Left colon (tissue), 2 donors: ENCODE measurements around the gene TNFRSF8. TPM values are rescaled to one million over a fixed set of nuclear protein-coding genes. Genes with fewer than 3 reads are reported as not detected.
"Not testable (repeated sequence)": the region's sequence is repeated elsewhere in the genome, so short reads cannot be mapped to it uniquely, and the experiment has no call there.

Experiments used
- ATAC-seq: fragments of 200-7000 bp; cut with Tn5 transposase; one replicate; pipeline ENCODE4 v1.9.1; 2020; ENCODE audit warnings: mild to moderate bottlenecking, moderate library complexity
- DNase-seq, 2 donors: peaks; one replicate each; pipeline ENCODE4 v3.0.0-alpha.2; 2020
- intact Hi-C, 2 donors: fragments of 100-400 bp; cut with DNase I in 1 of 2; cut with micrococcal nuclease in 1 of 2; formaldehyde crosslinking; loops; one replicate each; pipeline versions ENCODE4 v1.11.2 to v1.14.0; 2022; cut with DNase I, micrococcal nuclease
- total RNA-seq, 2 donors: library from RNA; stranded (reverse); fragmentation: NEBNext Ultra II Directional; extraction: Animal tissue kit (Norgen Biotek cat#: 25700); gene quantifications; one replicate each; pipeline ENCODE4 v1.2.1, GENCODE V29; 2021
- donor health status: DM: no; HTN: no; CAD: no.
- donor health status: DM: yes; HTN: yes; CAD: no.

TNFRSF8 gene
- total RNA-seq, 2 donors from 2014 or later: 0.15 to 0.25 TPM

DNA sequence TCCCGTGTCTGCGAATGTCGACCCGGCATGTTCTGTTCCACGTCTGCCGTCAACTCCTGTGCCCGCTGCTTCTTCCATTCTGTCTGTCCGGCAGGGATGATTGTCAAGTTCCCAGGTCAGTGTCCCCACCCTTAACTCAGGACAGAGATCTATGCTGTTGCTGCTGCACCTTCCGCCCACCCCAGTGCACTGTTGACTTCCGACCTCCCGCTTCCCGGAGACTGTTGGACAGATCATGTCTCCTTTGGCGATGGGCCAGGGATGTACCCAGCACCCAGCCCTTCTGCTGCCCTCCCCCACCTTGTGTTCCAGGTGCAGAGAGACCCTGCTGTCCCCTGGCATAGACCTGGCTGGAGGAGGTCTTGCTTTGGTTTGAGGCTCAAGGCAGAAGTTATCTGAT lies 41.3 kb downstream of the TNFRSF8 start:
- DNase-seq (no peak), ATAC-seq (no peak)
- intact Hi-C loops: no loop called here

GRCh38 chr1:12106153-12106552 lies 43.0 kb downstream of the TNFRSF8 start:
- ATAC-seq (no peak), DNase-seq (no peak)
- intact Hi-C loops: no loop called here

DNA sequence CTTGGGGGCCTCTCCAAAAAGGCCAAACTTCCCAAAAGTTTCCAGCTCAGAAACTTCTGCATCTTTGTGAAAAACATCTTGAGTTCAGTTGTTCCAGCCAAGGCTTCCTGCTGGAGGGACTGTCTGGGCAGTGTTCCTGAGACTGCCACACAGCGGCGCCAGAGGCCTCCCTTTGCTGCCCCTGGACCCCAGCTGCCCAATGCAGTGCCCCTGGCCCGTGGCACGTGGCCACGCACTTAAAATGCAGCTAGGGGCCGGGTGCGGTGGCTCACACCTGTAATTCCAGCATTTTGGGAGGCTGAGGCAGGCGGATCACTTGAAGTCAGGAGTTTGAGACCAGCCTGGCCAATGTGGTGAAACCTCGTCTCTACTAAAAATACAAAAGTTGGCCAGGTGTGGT lies 43.8 kb downstream of the TNFRSF8 start:
- ATAC-seq, intact Hi-C loops, DNase-seq: not testable (repeated sequence)

DNA sequence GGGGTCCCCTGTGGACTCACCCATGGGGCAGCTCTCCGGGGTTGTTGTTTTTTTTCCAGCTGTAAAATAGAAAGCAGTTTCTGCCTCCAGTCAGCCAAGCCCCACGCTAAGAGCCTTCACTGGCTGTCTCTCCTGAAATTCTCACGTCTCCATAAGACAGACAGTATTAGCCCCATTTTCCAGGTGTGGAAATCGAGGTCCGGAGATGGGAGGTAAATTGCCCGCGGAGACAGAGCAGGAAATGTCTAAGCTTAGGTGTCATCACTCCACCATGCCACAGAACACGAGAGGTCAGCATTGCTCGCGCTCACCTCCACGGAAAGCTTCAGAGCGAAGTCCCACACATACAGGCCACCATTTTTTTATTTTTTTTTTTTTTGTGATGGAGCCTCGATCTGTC lies 44.6 kb downstream of the TNFRSF8 start:
- intact Hi-C loops: no loop called here
- no peak for ATAC-seq
- no peak for DNase-seq

GRCh38 chr1:12109901-12110300 lies 46.8 kb downstream of the TNFRSF8 start:
- no peak for DNase-seq
- ATAC-seq: no peak
- intact Hi-C loops: no loop called here

DNA sequence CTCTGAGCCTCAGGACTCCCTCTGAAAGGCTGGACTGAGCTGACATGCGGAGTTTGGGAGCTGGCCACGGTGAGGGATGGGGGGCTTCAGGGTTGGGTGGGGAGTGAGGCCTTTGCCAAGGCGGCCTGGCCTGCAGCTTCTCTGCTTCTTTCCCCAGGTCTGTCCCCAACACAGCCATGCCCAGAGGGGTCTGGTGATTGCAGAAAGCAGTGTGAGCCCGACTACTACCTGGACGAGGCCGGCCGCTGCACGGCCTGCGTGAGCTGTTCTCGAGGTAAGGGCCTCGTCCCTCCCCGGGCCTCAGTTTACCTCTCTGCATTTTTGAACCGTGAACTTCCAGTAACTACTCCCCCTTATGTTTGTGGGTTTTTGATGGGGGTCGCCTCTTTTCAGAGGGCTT lies 48.6 kb downstream of the TNFRSF8 start:
- intact Hi-C loops: no loop called here
- DNase-seq (no peak), ATAC-seq (no peak)

DNA sequence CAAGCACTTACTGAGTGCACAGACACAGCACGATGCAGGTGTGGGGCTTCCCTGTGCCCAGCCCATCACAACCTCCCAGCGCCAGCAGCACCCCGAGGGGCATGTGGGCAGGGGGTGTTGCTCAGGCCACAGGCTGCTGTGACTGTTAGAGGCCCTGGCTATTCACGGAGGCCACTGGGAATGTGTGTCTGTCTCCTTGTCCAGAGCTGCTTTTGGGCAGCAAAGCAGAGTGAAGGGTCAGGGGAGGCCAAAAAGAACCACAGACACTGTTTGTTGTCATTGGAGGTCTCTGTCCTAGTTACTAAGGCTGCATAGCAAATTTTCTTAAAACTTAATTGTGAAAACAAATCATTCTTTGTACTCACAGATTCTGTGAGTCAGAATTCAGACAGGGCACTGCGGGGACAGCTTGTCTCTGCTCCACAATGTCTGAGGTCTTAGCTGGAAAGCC lies 49.6 kb downstream of the TNFRSF8 start:
- DNase-seq: no peak
- intact Hi-C loops: no loop called here
- no peak for ATAC-seq

- intact Hi-C loops: no loop called here
- no peak for DNase-seq
- no peak for ATAC-seq
Measured at GRCh38 chr1:12113433-12114339, 50.6 kb downstream of the TNFRSF8 start.

- ATAC-seq: no peak
- DNase-seq: no peak
- intact Hi-C loops: no loop called here
Measured at GRCh38 chr1:12114340-12114683, 51.2 kb downstream of the TNFRSF8 start.

GRCh38 chr1:12114916-12115315 lies 51.8 kb downstream of the TNFRSF8 start:
- ATAC-seq (no peak), DNase-seq (no peak)
- intact Hi-C loops: no loop called here

- no peak for ATAC-seq
- intact Hi-C loops: no loop called here
- DNase-seq: no peak
Measured at GRCh38 chr1:12121212-12122003, 58.3 kb downstream of the TNFRSF8 start.

DNA sequence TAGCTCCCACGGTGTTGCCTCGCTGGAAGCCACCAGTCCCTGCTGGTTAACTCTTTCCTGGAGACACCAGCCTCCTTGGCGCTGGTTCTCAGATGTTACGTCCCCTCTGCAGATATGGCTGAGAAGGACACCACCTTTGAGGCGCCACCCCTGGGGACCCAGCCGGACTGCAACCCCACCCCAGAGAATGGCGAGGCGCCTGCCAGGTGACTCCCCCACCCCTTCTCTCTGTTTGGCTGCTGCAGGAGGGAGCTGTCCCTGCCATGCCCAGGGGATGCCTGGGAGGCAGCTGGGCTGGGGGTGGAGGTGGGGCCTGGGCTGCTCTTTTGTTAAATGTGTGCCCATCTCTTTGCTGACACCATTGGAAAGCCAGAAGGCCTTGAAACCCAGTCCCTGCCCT lies 60.1 kb downstream of the TNFRSF8 start:
- no peak for DNase-seq
- intact Hi-C loops: no loop called here
- no peak for ATAC-seq

DNA sequence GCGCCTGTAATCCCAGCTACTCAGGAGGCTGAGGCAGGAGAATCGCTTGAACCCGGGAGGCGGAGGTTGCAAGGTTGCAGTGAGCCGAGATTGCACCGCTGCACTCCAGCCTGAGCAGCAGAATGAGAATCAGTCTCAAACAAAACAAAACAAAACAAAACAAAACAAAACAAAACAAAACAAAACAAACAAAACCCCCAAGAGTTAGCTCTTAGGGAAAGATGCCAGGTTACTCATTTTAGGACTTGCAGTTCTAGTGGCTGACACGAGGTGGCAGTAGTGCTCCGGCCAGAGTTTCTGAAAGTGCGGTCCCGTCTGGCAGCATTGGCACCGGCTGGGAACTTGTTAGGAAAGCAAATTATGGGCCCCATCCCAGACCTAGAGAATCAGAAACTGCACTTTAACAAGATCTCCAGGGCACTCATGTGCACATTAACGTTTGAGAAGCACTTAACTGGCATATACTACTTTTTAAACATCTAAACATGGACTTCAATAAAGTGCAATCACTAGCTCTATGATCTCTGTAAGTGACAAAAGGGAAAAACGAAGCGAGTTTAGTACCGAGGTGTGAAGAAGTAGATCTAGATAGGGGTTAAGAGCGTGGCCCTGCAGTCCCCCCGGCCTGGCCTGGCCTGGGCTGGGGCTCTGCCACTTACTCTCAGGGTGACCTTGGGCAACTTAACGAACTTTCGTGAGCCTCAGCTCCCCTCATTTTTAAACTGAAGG lies 61.8 kb downstream of the TNFRSF8 start:
- ATAC-seq (peak; percentile 70), DNase-seq (peak; percentile 59 to 78)
- intact Hi-C loops: loop anchor here (2.0 to 5.0 kb wide), 2 partner anchors 82 to 84 kb away; no protein-coding TSS in a partner anchor

DNA sequence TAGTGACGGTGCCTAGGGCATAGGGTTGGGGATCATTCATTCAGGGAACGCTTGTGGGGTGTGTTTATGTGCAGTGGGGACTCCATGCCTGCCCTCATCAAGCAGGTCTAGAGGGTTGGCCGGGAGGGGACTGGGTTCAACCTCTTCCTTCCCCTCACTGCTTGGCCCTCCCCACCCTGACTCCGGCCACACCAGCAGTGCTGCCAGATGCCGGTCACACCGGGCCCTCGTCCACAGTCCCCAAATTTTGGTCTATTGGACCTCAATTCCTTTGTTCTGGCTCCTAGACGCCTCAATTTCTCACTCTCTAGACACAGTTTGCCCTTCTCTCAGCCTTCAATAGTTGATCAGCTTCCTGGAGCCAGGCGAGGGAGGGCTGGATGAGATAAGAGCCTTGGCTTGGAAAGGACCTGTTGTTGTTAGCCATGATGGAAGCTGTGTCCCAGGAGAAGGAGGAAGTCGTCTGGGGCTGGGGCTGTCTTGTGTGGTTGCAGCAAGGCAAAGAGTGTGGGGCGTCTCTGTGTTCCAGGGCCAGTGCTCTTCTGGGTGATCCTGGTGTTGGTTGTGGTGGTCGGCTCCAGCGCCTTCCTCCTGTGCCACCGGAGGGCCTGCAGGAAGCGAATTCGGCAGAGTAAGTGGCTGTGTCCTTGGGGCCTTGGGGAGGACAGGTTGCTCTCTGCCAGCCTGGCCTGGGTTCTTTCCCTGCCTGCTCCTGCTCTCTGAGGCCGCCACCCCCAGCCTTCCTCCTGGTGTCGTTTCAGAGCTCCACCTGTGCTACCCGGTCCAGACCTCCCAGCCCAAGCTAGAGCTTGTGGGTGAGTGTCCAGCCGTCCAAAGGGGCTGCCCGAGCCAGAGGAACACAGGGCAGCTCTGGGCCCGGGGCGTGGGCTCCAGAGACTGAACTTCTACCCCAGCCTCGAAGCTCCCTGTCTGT lies 62.6 kb downstream of the TNFRSF8 start:
- no peak for DNase-seq
- intact Hi-C loops: loop anchor here (2.0 to 5.0 kb wide), 2 partner anchors 82 to 83 kb away; no protein-coding TSS in a partner anchor
- ATAC-seq: peak; percentile 47

DNA sequence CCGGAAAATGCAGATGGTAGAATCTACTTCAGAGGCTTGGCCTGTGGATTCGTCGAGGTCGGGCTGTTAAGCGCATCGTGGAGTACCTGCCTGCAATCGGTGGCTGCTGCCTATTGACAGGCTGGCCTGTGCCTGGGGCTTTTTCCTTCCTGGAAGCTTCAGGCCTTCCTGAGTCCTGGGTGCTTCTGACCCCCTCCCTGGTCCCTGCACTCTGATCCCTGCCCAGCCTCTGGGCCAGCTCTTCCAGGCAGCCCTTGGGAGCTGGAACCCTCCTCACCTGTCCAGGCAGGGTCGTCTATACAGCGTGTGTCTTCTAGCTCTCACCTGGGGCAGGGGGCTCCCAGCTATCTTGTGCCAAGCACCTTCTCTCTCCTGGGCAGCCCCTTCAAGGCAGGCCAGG lies 63.7 kb downstream of the TNFRSF8 start:
- no peak for ATAC-seq
- no peak for DNase-seq
- intact Hi-C loops: loop anchor here in 1 of 2 donors (5.0 kb wide), 1 partner anchor 81 kb away; no protein-coding TSS in a partner anchor

DNA sequence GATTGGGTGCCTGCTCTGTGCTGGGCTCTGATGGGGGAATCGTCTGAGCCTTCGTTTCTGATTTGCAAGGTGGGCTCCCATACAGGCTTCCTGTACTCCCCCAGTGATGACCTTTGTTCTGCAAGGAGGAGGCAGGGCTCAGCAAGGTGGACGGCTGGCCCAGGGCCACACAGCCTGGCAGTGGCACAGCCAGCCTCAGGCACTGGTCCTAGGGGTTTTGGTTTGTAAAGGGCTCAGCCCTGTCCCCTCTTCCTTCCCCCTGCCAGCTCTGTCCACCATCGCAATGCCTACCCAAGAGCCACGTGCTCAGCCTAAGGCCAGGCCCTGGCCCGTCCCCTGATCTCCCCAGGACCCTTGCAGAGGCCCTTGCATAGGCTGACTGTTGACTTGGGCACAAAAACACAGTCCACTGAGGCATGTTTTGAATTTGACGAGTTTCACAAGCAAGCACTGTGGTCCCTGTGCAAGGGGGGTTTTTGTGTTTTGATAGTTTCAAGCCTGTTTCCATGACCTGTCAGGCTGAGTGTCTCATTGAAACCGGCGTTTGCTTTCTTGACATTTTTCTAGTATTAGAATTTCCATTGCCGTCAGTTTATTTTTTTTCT lies 64.2 kb downstream of the TNFRSF8 start:
- DNase-seq (no peak), ATAC-seq (no peak)
- intact Hi-C loops: loop anchor here in 1 of 2 donors (5.0 kb wide), 1 partner anchor 80 kb away; no protein-coding TSS in a partner anchor

DNA sequence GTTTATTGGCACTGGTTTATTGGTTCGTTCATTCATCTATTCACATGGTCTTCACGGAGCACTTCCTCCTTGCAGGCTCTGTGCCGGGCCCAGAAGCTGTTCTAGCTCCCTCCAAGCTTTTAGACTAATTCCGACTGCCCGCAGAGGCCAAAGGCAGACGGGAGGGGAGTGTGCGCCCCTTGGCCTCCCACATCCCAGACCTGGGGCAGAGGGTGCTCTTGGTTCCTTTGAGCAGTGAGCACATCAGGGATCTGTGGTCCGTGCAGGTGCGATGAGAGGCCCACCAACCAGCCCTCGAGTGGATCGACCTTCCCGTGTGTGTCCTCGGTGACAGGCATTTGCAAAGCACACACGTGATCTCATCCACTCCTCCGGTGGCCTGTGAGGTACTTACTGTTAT lies 65.0 kb downstream of the TNFRSF8 start:
- intact Hi-C loops: loop anchor here in 1 of 2 donors (5.0 kb wide), 1 partner anchor 79 kb away; no protein-coding TSS in a partner anchor
- DNase-seq: peak in 1 of 2 donors; percentile 15

More for the DNA sequence above, 65.0 kb downstream of the TNFRSF8 start:
- ATAC-seq: no peak
